Retinal pigment epithelial cell (primary cell): ENCODE measurements around the gene NLGN4X.

Experiments
- DNase-seq: peaks from one replicate; pipeline ENCODE4 v3.0.0-alpha.2; 2010; ENCODE audit warnings: low read depth
- H3K4me3 ChIP-seq: 2 replicates; pipeline ENCODE4 v1.5.1; 2011; ENCODE audit warnings: mild to moderate bottlenecking, low read length, control low read depth, moderate library complexity
- TF ChIP-seq, protein P1 (sequence below): conservative IDR thresholded peaks from 2 replicates; pipeline ENCODE4 v1.5.1; 2011; ENCODE audit warnings: low read depth, low read length, control low read depth, inconsistent platforms

NLGN4X gene

DNA sequence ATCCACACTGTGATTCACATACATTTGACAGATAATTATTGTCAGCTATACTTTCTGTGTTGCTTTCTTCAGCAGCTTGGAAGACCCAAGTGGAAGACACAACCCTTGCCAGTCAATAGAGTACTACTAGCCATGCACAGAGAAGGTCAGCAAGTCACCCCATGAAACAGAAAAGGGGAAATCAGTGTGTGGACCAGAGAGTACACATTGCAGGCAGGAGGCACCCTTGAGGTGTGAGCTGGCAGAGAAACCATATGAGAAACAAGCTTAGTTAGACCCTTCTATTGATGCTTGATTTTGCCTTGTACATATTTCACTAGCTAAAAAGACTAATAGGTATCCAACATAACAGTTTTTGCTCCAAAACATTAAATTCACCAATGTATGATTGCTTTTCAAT, 99.5 kb downstream of the NLGN4X start:
- no peak overlapping the region for H3K4me3 ChIP-seq
- TF ChIP-seq, protein P1, sequence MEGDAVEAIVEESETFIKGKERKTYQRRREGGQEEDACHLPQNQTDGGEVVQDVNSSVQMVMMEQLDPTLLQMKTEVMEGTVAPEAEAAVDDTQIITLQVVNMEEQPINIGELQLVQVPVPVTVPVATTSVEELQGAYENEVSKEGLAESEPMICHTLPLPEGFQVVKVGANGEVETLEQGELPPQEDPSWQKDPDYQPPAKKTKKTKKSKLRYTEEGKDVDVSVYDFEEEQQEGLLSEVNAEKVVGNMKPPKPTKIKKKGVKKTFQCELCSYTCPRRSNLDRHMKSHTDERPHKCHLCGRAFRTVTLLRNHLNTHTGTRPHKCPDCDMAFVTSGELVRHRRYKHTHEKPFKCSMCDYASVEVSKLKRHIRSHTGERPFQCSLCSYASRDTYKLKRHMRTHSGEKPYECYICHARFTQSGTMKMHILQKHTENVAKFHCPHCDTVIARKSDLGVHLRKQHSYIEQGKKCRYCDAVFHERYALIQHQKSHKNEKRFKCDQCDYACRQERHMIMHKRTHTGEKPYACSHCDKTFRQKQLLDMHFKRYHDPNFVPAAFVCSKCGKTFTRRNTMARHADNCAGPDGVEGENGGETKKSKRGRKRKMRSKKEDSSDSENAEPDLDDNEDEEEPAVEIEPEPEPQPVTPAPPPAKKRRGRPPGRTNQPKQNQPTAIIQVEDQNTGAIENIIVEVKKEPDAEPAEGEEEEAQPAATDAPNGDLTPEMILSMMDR = no peak
- DNase-seq = no peak

DNA sequence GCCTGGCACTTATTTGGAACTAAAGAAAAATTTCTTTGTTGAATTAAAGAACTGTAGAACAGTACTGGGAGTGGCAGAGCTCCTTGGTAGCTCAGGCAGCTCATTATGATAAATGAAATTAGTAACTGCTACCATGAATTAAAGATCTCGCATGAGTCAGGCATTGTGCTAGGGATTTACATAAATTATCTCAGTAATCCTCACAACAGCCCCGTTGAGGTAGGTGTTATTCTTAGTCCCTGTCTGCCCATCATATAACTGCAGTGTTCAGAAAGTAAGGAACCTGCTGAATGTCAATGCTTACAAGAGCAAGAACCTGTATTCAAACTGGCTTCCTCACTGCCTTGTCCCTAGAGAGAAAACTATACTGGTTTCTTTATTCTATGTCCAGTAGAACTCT, 108.3 kb downstream of the NLGN4X start:
- no peak overlapping the region for H3K4me3 ChIP-seq
- TF ChIP-seq, protein P1 = no peak
- DNase-seq = no peak

DNA sequence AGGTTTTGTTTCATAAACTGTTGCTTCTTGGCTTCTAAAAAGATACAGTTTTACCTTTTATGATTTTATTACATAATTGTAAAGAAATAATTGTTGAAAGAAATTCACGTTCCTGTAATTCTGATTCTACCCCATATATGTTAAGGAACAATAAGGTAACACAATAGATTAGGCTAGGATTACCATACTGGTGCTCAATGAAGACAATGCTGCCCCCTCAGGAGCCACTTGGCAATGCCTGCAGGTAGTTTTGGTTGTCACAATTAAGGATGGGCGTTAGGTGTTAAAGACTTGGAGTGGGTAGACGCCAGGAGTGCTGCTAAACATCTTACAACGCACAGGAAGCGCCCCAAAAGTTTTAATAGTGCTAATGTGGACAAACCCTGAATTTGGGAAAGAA, 133.2 kb downstream of the NLGN4X start:
- no peak for DNase-seq
- TF ChIP-seq, protein P1 = peak; percentile 19
- H3K4me3 ChIP-seq = no peak overlapping the region

DNA sequence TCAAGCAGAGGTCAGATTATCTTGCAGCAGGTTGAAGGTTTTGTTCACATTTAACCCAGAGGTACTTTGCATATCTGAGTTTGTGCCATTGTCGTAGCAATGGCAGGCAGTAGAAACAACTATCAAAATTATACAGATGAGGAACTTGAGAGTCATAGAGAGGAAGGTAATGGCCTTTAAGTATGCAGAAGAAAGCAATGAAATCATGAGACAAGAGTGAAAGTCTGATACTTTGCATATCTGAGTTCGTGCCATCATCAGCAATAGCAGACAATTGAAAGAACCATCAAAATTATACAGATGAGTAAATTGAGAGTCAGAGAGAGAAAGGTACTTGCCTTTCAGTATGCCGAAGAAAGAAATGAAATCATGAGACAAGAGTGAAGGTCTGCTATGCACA, 154.1 kb downstream of the NLGN4X start:
- no peak overlapping the region for H3K4me3 ChIP-seq
- TF ChIP-seq, protein P1 = no peak
- no peak for DNase-seq

DNA sequence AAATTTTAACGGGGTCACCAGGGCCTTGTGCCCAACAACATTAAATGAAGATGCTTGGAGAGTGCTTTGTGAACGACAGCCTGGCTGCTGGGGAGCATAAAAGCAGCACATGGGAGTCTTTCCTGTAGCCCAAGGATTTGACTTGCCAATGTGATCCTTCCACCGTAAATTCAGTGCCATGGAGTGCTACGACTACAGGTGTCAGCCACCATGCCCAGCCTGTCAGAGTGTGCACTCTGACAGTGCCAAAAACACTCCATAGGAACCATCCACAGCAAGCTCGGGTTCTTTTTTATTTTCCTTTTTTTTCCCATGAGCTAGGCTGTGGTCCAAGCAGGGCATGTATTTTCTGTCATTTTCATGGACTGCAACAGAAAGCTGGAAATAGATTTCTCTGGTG, 156.9 kb downstream of the NLGN4X start:
- no peak for DNase-seq
- no peak overlapping the region for H3K4me3 ChIP-seq
- TF ChIP-seq, protein P1 = no peak

DNA sequence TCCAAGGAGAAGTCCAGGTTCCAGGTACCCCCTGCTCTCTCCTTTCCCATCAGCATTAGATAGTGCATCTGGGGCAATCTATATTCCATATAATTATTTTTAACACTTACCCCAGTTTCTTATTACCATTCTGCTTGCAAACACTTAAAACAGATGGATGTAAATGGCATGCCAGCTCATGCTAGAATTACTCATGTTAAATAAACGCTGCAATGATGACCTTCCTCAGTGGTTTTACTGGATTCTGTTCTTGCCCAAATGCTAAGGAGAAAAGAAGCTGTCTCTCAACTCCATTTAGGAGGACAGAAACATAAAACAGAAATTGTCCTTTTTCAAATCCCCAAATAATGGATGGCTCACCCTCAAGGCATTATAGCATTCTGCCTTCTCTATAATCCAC, 161.1 kb downstream of the NLGN4X start:
- no peak for DNase-seq
- TF ChIP-seq, protein P1 = no peak
- H3K4me3 ChIP-seq = no peak overlapping the region

DNA sequence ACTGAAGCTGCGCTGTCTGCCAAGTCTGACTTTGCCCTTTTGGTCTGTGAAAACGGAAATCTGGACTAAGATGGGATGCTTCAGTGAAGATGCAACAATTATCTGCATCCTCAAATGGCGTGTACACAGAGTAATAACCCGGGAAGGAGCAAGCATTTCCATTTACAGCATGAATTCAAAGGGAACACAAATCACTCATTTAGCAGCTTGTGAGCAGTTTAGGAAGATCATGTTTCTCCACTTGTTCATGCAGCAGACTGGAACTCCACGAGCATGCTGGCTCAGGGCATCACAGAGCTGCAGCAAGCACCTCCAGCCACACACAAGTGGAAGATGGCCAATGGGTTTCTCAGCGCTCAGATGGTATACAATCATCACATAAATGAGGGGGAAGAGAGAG, 175.5 kb downstream of the NLGN4X start:
- no peak overlapping the region for H3K4me3 ChIP-seq
- no peak for DNase-seq
- TF ChIP-seq, protein P1 = no peak
